Esophagus (tissue), 2 donors: ENCODE results near the gene CCNL1. TPM values are rescaled to one million over a fixed set of nuclear protein-coding genes. Genes with fewer than 3 reads are reported as not detected.
"Not testable (repeated sequence)": the region's sequence is repeated elsewhere in the genome, so short reads cannot be mapped to it uniquely, and the experiment has no call there.

Experiments used
- H3K27ac ChIP-seq, 2 donors: one replicate each; pipeline ENCODE4 v1.5.1; 2013; ENCODE audit warnings: low read depth in 2 of 2, mild to moderate bottlenecking in 2 of 2, inconsistent platforms in 1 of 2, low read length in 1 of 2, moderate library complexity in 1 of 2
- H3K27me3 ChIP-seq, 2 donors: one replicate each; pipeline ENCODE4 v1.6.1; 2013; ENCODE audit warnings: low read length in 2 of 2, control low read depth in 1 of 2, mild to moderate bottlenecking in 1 of 2; ENCODE audit not compliant: insufficient read depth in 2 of 2, control insufficient read depth in 1 of 2
- H3K36me3 ChIP-seq, 2 donors: one replicate each; pipeline ENCODE4 v1.6.1; 2013; ENCODE audit warnings: low read length in 1 of 2; ENCODE audit not compliant: control insufficient read depth in 2 of 2, insufficient read depth in 2 of 2
- H3K4me1 ChIP-seq, 2 donors: one replicate each; pipeline ENCODE4 v1.6.1; 2013; ENCODE audit warnings: low read length in 1 of 2; ENCODE audit not compliant: control insufficient read depth in 2 of 2, insufficient read depth in 2 of 2
- H3K4me3 ChIP-seq, 2 donors: one replicate each; pipeline ENCODE4 v1.5.1; 2013; ENCODE audit warnings: low read length in 2 of 2, mild to moderate bottlenecking in 2 of 2, low read depth in 1 of 2, moderate library complexity in 1 of 2
- H3K9me3 ChIP-seq, 2 donors: one replicate each; pipeline ENCODE4 v1.6.1; 2013; ENCODE audit warnings: mild to moderate bottlenecking in 2 of 2, low read depth in 1 of 2, low read length in 1 of 2, moderate library complexity in 1 of 2; ENCODE audit not compliant: control insufficient read depth in 2 of 2, insufficient read depth in 1 of 2
- WGBS, 2 donors: extraction: QIAGEN DNeasy Blood & Tissue Kit; methylation state at CpG; one replicate each; pipeline ENCODE4 v1.1.7; 2013; 5-methylcytosine and 5-hydroxymethylcytosine counted together
- polyA plus RNA-seq, 2 donors: library from polyadenylated mRNA; stranded (reverse); fragments of 200-250 nt; gene quantifications; one replicate each; pipeline ENCODE4 v1.2.3, GENCODE V29; 2013
- donor health status: healthy with polysubstance abuse.
- donor health status: Bipolar disorder and iron deficiency.

The CCNL1 gene
- polyA plus RNA-seq, 2 donors, result 62.5 to 73.1 TPM

DNA sequence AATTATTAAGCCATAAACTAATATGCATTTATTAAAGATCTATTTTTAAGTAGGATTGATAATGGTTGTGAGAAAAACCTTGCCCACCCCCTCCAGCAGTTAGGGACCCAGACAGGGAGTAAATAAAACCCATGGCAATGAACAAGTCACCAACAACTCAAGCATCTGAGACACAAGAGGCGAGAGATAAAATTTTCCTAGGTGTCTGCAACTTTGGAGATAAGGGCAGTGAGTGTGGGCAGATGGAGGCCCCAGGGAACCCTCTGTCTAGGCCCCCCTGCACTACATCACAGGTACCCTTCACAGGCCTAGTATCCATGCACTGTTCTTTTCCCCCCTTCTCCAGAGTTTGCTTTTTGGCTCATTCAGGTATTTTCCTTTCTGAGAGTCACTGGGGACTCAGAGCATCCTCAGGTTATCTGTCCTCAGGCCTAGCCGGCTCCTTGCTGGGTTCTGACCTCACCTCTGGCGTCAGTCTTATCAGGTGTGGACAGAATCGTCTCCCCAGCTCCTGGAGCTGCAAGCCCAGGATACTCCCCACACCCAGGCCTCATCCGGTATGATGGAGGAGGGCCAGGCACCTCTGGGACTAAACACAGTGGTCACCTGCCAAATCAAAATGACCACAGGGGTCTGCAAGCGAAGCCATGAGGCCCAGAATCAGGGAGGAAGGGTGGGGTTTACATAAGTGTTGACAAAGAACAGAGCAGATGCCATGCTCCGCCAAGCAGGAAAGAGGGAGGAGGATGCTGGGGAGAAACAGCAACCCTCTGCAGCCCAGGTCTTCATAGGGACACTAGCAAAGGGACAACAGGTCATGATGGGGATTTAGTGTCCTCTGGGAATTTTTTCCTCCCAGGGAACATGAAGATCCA, 50.4 kb downstream of the CCNL1 start:
- 86% methylated on average over 7 of the region's 7 CpGs for WGBS, 2 donors
- H3K4me3 ChIP-seq, result no peak overlapping the region
- H3K27ac ChIP-seq, result no peak overlapping the region
- H3K36me3 ChIP-seq, result no peaks in the 10 kb centered on the region
- no peaks in the 10 kb centered on the region for H3K9me3 ChIP-seq
- H3K27me3 ChIP-seq, result no peaks in the 10 kb centered on the region
- H3K4me1 ChIP-seq, result peaks cover 0 to 2% of the 10 kb centered on the region in 2 donors

DNA sequence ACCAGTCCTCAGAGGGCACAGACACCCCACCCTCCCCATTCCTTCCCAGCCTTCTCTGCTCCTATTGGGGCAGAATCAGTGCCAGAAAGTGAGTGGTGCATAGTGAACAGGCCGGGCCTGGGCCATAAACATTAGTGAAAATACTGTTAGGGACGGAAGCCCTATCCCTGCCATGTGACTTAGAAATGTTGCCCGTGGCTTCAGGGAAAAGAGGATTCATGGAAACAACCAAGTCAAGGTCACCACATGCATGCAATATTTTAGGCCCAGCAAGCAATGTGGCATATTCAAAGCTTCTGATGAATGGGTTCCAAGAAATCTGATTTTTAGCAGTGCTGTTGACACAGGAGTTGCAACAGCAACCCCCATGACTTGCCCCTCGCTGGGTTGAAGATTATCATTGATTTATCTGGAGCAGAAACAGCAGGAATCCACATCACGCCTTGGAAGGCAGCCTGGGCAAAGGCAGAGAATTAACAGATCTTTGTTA, 52.3 kb downstream of the CCNL1 start:
- no peak overlapping the region for H3K27ac ChIP-seq

DNA sequence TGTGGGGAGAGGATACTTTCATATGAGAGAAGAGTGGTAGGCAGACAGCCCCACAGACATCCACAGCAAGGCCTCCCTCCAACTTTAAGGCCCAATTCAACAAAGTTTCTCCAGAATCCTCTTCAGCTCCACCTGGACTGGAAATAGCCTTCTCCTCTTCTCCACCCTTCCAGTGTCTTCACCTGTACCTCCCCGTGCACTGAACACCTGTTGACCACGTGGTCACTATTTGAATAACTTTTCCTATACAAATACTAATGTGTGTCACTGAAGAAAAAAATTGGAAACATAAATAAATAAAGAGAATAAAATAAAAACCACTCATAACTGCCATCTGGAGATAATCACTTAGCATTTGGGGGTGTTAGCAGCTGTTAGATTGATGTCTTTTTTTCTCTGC, 52.9 kb downstream of the CCNL1 start:
- H3K36me3 ChIP-seq, result no peaks in the 10 kb centered on the region
- H3K27me3 ChIP-seq, result no peaks in the 10 kb centered on the region
- 46 to 58% methylated on average over 2 of the region's 2 CpGs for WGBS, 2 donors
- peak overlapping the region in 1 of 2 donors; percentile 2 for H3K27ac ChIP-seq
- no peak overlapping the region for H3K4me3 ChIP-seq
- H3K9me3 ChIP-seq, result no peaks in the 10 kb centered on the region
- H3K4me1 ChIP-seq, result peaks cover 2% of the 10 kb centered on the region in 2 donors

More for the DNA sequence above, 52.3 kb downstream of the CCNL1 start:
- whole genome bisulfite sequencing, 2 donors, result 54 to 62% methylated on average over 5 of the region's 5 CpGs
- no peaks in the 10 kb centered on the region for H3K27me3 ChIP-seq
- peaks cover 0 to 2% of the 10 kb centered on the region in 2 donors for H3K4me1 ChIP-seq
- no peaks in the 10 kb centered on the region for H3K9me3 ChIP-seq
- no peak overlapping the region for H3K4me3 ChIP-seq
- no peaks in the 10 kb centered on the region for H3K36me3 ChIP-seq

DNA sequence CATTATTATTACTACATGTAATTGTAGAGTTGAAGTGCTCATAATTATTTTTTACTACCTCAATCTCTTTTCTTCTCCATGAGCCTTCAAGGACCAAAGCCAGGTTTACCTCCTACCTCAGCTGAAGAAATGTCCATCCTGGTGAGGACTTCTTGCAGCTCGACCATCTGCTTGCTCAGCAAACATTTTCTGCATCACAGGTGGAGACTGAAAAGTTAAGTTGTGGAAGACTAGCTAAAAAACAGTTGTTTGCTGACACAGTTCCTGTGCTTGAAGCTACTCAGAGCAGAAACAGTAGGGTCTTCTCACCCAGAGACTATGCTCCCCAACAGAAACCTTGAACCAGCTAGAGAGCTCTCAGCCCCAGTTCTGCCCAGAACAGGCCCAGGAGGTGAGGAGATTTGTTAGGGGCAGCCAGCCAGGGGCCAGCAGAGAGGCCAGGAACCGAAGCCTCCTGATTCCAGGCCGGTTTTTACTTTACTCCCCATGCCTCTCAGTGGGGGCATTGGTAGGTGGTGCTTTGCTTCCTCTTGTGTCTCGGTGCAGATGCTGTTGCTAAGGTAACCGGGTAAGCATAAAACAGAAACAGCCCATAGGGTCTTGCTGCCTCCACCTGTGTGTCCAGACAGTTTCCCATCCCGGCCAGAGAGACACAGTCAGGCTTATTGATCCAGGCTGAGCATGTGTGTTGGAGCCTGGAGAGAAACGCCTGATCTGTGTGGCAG, 54.9 kb downstream of the CCNL1 start:
- Histone ChIP-seq H3K9me3 (no peaks in the 10 kb centered on the region), H3K27me3 (no peaks in the 10 kb centered on the region), H3K4me3 (no peak overlapping the region), H3K27ac (no peak overlapping the region), H3K4me1 (peaks cover 2 to 3% of the 10 kb centered on the region in 2 donors), H3K36me3 (no peaks in the 10 kb centered on the region)
- WGBS, 2 donors, result 64 to 69% methylated on average over 7 of the region's 7 CpGs

DNA sequence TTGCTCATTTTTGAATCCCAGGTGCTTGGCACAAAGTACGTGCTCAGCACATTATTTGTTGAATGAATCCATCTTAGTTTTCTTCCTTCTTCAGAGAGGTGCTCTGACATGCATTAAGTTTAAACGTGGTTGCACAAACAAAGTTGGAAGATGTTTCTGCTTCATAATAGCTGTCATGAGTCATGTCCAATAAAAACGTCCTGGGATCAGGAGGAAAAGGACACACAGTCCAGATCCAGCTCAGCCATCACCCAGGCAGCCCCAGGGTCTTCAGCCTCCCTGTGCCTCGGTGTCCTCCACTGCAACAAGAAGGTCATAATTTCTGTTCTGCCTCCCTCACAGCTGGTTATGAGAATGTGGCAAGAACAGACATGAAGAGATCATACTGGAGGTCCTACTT, 55.4 kb downstream of the CCNL1 start:
- H3K4me3 ChIP-seq, result no peak overlapping the region
- peaks cover 2 to 6% of the 10 kb centered on the region in 2 donors for H3K4me1 ChIP-seq
- no peaks in the 10 kb centered on the region for H3K9me3 ChIP-seq
- 36 to 48% methylated on average over 4 of the region's 4 CpGs for WGBS, 2 donors
- H3K36me3 ChIP-seq, result no peaks in the 10 kb centered on the region
- no peak overlapping the region for H3K27ac ChIP-seq
- no peaks in the 10 kb centered on the region for H3K27me3 ChIP-seq

DNA sequence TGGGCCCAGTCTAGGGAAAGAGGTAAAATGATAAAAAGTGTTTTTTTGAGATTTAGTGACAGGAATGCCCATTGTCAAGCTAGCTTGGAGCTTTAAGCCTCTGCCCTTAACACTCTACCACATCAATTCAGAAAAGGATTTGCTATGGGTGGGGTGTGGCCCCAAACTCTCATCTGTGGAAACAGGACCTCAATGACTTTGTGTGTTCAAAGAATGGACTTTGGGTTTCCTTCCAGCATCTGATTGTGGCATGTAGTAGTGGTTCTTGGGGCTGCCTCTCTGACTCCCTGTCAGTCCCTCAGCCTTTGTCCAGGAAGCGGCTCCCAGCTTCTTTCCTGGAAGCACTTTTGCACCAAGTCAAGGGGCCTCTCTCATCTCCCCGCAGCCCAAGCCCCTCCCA, 56.1 kb downstream of the CCNL1 start:
- Histone ChIP-seq H3K36me3 (no peaks in the 10 kb centered on the region), H3K9me3 (no peaks in the 10 kb centered on the region), H3K27me3 (no peaks in the 10 kb centered on the region), H3K4me1 (peaks cover 2 to 6% of the 10 kb centered on the region in 2 donors), H3K27ac (no peak overlapping the region), H3K4me3 (no peak overlapping the region)
- 82 to 88% methylated on average over 2 of the region's 2 CpGs for WGBS, 2 donors

DNA sequence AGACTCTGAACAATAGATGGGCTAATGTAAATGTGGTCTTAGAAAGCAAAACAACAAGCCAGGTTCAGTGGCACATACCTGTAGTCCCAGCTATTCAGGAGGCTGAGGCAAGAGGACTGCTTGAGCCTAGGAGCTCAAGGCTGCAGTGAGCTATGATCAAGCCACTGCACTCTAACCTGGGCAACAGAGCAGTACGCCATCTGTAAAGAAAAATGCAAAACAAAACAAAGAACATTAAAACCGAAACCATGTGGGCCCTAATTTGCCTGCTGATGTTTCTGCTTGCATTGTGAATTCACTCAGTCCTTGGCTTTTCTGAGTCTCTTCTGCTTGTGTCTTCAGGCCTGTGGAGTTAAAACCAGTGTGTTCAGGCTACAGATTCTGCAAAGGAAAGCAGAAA, 56.7 kb downstream of the CCNL1 start:
- Histone ChIP-seq H3K4me3 (no peak overlapping the region), H3K27me3 (no peaks in the 10 kb centered on the region), H3K9me3 (no peaks in the 10 kb centered on the region), H3K4me1 (peaks cover 2 to 6% of the 10 kb centered on the region in 2 donors), H3K36me3 (no peaks in the 10 kb centered on the region), H3K27ac (no peak overlapping the region)
- WGBS, 2 donors, result 73 to 74% methylated on average over 2 of the region's 2 CpGs

DNA sequence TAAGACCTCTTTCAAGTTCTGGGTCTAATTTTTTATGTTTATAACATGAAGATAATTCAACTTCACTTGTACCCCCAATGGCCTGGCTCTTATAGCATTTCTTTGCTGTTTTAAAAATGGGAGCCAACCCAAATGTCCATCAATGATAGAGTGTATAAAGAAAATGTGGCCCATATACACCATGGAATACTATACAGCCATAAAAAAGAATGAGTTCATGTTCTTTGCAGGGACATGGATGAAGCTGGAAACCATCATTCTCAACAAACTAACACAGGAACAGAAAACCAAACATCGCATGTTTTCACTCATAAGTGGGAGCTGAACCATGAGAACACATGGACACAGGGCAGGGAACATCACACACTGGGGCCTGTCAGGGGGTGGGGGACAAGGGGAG, 57.4 kb downstream of the CCNL1 start:
- not testable (repeated sequence) for H3K4me1 ChIP-seq, H3K9me3 ChIP-seq, H3K36me3 ChIP-seq, H3K27me3 ChIP-seq, H3K27ac ChIP-seq, H3K4me3 ChIP-seq
- 96 to 98% methylated on average over 1 of the region's 1 CpG for WGBS, 2 donors

DNA sequence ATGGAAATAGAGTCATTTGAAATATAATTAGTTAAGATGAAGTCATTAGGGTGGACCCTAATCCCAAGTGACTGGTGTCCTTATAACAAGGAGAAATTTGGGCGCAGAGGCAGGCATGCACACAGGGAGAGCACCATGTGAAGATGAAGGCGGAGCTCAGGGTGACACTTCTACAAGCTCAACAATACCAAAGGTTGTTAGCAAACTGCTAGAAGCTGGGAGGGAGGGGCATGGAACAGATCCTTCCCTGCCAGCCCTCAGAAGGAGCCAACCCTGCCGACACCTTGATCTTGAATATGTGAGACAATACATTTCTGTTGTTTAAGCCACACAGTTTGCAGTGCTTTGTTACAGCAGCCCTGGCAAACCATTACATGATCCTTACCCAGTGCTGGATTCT, 57.8 kb downstream of the CCNL1 start:
- H3K27ac ChIP-seq, result no peak overlapping the region
- peaks cover 2 to 6% of the 10 kb centered on the region in 2 donors for H3K4me1 ChIP-seq
- H3K9me3 ChIP-seq, result no peaks in the 10 kb centered on the region
- H3K27me3 ChIP-seq, result no peaks in the 10 kb centered on the region
- no peak overlapping the region for H3K4me3 ChIP-seq
- no peaks in the 10 kb centered on the region for H3K36me3 ChIP-seq
- WGBS, 2 donors, result 87 to 91% methylated on average over 3 of the region's 3 CpGs
